GM13976 (cell line): ENCODE data around the gene SRSF4.

Source experiments
- DNase-seq: peaks from one replicate; pipeline ENCODE4 v3.0.0; 2012; ENCODE audit warnings: low spot score
- CTCF ChIP-seq: IDR thresholded peaks from 2 replicates; pipeline ENCODE4 v1.5.1; 2012; ENCODE audit warnings: borderline replicate concordance, mild to moderate bottlenecking; ENCODE audit not compliant: insufficient read depth; ENCODE audit errors: extremely low read depth, missing control alignments, control extremely low read depth
- in situ Hi-C: fragments of 300-500 bp; cut with MboI; formaldehyde crosslinking; loops from one replicate; pipeline ENCODE4 v1.12.0; 2022; ENCODE audit warnings: low sequenced_read_pairs, mixed read lengths, inconsistent platforms; ENCODE audit not compliant: unreplicated experiment

The SRSF4 gene

GRCh38 chr1:29123053-29123886 is 58.4 kb downstream of the SRSF4 start:
- peak; percentile 57 for DNase-seq
- no peak for TF ChIP-seq CTCF
- in situ Hi-C loops = no loop called here

GRCh38 chr1:29122682-29123052 is 59.0 kb downstream of the SRSF4 start:
- in situ Hi-C loops = no loop called here
- peak; percentile 41 for DNase-seq
- no peak for TF ChIP-seq CTCF

- TF ChIP-seq CTCF = no peak
- in situ Hi-C loops = no loop called here
- peak; percentile 48 for DNase-seq
Observed at GRCh38 chr1:29121936-29122681, 59.6 kb downstream of the SRSF4 start.

- in situ Hi-C loops = no loop called here
- DNase-seq = peak; percentile 45
- TF ChIP-seq CTCF = no peak
Observed at GRCh38 chr1:29121516-29121935, 60.2 kb downstream of the SRSF4 start.

GRCh38 chr1:29120947-29121485 is 60.7 kb downstream of the SRSF4 start:
- in situ Hi-C loops = no loop called here
- peak; percentile 62 for TF ChIP-seq CTCF
- DNase-seq = peak; percentile 84

- no peak for DNase-seq
- in situ Hi-C loops = no loop called here
- TF ChIP-seq CTCF = no peak
Observed at GRCh38 chr1:29120367-29120766, 61.3 kb downstream of the SRSF4 start.
